AG04449 (cell line): Measurements from ENCODE around the gene CIZ1.
"Not testable (repeated sequence)": the region's sequence is repeated elsewhere in the genome, so short reads cannot be mapped to it uniquely, and the experiment has no call there.

Experiments used
- CTCF ChIA-PET: fragments of 350-600 bp; formaldehyde crosslinking; extraction: SDS; loops from one replicate; lab custom pipeline; 2021; ENCODE audit warnings: antibody characterized with exemption; lab: Yijun Ruan, JAX
- POLR2A ChIA-PET: fragments of 400-600, 350-600 bp; formaldehyde crosslinking; extraction: SDS; loops from one replicate; lab custom pipeline; 2020; ENCODE audit warnings: antibody characterized with exemption, inconsistent platforms; lab: Yijun Ruan, JAX
- DNase-seq: peaks from one replicate; pipeline ENCODE4 v3.0.0-alpha.2; 2010; ENCODE audit warnings: low read depth, low spot score
- H3K4me3 ChIP-seq: 2 replicates; pipeline ENCODE4 v1.5.1; 2011; ENCODE audit warnings: low read depth, mild to moderate bottlenecking, control low read depth, low read length
- TF ChIP-seq, protein P1 (sequence below): IDR thresholded peaks from one replicate; pipeline ENCODE4 v1.5.1; 2011; ENCODE audit warnings: mild to moderate bottlenecking, moderate library complexity, low read length, control low read depth, inconsistent platforms; ENCODE audit not compliant: insufficient read depth; ENCODE audit errors: missing control alignments

Gene CIZ1

DNA sequence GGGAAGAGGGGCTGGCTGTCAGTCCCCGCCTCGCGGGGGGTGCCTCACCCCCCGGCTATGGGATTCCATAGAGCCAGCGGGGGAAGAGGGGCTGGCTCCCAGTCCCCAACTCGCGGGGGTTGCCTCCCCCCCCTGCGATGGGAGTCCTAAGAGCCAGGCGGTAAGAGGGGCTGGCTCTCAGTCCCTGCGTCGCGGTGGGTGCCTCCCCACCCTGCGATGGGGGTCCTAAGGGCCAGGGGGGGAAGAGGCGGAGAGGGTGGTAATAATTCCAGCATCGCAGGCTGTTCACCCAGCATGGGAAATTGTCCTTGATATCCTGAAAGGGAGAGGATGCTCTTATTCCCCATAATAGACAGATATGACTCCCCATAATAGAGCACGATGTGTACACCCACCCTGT lies 51.8 kb downstream of the CIZ1 start:
- CTCF ChIA-PET: no interaction called here
- no peak for DNase-seq
- TF ChIP-seq, protein P1, sequence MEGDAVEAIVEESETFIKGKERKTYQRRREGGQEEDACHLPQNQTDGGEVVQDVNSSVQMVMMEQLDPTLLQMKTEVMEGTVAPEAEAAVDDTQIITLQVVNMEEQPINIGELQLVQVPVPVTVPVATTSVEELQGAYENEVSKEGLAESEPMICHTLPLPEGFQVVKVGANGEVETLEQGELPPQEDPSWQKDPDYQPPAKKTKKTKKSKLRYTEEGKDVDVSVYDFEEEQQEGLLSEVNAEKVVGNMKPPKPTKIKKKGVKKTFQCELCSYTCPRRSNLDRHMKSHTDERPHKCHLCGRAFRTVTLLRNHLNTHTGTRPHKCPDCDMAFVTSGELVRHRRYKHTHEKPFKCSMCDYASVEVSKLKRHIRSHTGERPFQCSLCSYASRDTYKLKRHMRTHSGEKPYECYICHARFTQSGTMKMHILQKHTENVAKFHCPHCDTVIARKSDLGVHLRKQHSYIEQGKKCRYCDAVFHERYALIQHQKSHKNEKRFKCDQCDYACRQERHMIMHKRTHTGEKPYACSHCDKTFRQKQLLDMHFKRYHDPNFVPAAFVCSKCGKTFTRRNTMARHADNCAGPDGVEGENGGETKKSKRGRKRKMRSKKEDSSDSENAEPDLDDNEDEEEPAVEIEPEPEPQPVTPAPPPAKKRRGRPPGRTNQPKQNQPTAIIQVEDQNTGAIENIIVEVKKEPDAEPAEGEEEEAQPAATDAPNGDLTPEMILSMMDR: no peak
- POLR2A ChIA-PET: no interaction called here
- H3K4me3 ChIP-seq: no peak overlapping the region

DNA sequence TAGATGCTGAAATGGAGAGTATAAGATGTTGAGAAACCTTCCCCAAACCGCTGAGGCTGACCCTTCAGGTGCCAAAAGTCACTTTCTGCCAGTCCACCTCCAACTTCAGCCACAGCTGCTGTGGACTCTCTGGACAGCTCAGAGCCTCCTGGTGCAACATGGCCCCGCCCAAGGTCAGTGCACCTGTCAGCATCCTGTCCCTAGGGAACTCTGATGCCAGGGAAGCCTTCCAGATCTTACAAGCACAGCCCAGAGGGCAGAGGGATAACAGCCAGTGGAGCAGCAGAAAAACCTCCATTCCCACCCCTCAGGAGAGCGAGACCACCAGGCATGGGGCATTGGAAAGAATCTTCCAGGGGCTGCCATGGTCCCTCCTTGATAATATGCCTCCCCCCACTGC lies 53.4 kb downstream of the CIZ1 start:
- POLR2A ChIA-PET: interaction anchor here (1.9 kb wide), 1 partner anchor 10 kb away, joined by 5 read pairs; no protein-coding TSS in a partner anchor
- TF ChIP-seq, protein P1: no peak
- H3K4me3 ChIP-seq: no peak overlapping the region
- CTCF ChIA-PET: interaction anchor here (1.9 kb wide), 1 partner anchor 20 kb away, joined by 10 read pairs; no protein-coding TSS in a partner anchor
- DNase-seq: no peak

DNA sequence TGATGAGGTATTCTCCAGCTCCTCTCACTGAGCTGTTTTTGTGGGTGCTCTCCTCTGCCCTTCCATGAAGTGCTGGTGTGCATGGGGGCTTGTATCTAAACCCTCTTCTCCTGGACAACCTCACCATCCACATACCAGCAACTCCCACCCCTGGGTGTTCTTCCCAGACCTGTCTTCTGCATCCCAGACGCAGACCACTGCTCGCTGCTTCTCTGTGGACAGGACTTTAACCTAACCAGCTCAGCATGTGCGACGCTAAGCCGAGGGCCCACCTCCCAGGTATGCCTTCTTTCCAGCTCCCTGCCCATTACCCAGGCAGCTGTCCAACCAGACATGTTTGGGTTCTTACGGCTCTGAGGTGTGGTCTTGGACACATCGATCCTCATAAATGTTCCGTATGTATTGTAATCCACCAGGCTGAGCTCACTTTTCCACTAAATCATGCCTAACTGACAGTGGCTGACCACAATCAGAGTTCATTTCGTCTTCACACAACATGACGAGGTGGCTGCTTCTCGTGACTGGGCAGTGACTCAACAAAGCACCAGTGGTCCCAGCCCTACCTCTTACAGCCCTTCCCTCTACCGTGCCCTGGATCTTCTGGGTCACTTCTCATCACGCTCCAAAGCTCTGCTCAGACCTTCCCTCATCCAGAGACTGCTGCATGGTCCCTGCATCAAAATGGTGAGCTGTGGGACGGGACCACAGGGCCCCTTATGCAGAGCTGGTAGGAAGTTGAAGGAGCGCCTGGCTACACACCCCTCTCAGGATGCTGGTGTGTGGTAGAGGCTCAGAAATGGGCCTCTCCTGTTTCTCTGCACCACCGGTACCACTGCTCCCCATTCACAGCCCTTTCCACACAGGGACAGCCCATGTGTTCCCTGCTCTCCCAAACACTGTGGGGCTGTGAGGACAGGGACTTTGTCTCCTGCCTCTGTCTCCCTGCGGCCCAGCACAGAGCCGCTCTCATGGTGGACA lies 54.3 kb downstream of the CIZ1 start:
- no peak for DNase-seq
- POLR2A ChIA-PET: interaction anchor here (0.7 to 1.9 kb wide), 2 partner anchors 9 to 54 kb away, joined by 3 to 5 read pairs; no protein-coding TSS in a partner anchor

DNA sequence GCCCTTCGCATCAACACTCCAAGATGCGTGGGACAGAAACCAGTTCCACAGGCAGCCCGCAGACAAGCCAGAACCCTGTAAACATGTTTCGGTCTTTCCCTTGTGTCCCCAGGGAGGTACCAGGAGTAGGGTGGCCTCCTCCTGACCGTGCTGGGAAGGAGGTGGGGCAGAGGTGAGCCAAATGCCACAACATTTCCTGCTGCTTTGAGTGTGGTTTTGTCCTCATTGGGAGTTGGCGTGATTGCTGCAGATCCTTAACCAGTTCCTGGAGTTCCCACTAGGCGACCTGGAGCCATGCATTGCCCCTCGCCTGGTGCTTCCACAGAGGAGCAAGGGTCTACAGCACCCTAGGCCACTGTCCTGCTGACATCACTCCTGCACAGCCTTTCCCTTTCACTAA lies 55.8 kb downstream of the CIZ1 start:
- CTCF ChIA-PET: interaction anchor here (1.9 kb wide), 1 partner anchor 11 kb away, joined by 12 read pairs; no protein-coding TSS in a partner anchor
- DNase-seq, H3K4me3 ChIP-seq, POLR2A ChIA-PET: not testable (repeated sequence)

More for the DNA sequence above, 54.3 kb downstream of the CIZ1 start:
- TF ChIP-seq, protein P1: no peak
- H3K4me3 ChIP-seq: no peak overlapping the region
- CTCF ChIA-PET: interaction anchor here (1.7 to 1.9 kb wide), 3 partner anchors 9 to 19 kb away, joined by 5 to 12 read pairs (median 10); no protein-coding TSS in a partner anchor

- DNase-seq, H3K4me3 ChIP-seq, POLR2A ChIA-PET: not testable (repeated sequence)
- CTCF ChIA-PET: interaction anchor here (1.1 to 1.7 kb wide), 3 partner anchors 10 to 16 kb away, joined by 3 to 5 read pairs (median 3); no protein-coding TSS in a partner anchor
These were observed 59.2 kb downstream of the CIZ1 start for GRCh38 chr9:128132139-128132538.

- H3K4me3 ChIP-seq, POLR2A ChIA-PET, DNase-seq: not testable (repeated sequence)
- CTCF ChIA-PET: interaction anchor here (1.1 kb wide), 2 partner anchors 12 to 13 kb away, joined by 3 read pairs; no protein-coding TSS in a partner anchor
These were observed 60.0 kb downstream of the CIZ1 start for GRCh38 chr9:128131346-128131745.

- H3K4me3 ChIP-seq, POLR2A ChIA-PET, DNase-seq: not testable (repeated sequence)
- CTCF ChIA-PET: interaction anchor here (1.1 to 6.8 kb wide), 4 partner anchors 13 to 44 kb away, joined by 3 to 112 read pairs (median 4); no protein-coding TSS in a partner anchor
These were observed 60.7 kb downstream of the CIZ1 start for GRCh38 chr9:128130651-128131050.

GRCh38 chr9:128129976-128130590 lies 61.3 kb downstream of the CIZ1 start:
- POLR2A ChIA-PET, H3K4me3 ChIP-seq, DNase-seq: not testable (repeated sequence)
- CTCF ChIA-PET: interaction anchor here (1.2 to 6.8 kb wide), 4 partner anchors 14 to 45 kb away, joined by 3 to 112 read pairs (median 4); no protein-coding TSS in a partner anchor
